SU-DHL-6 (cell line): Measurements from ENCODE around the gene LAMA3.

ENCODE experiments used
- CTCF ChIP-seq: fragments of 200-600 bp; sonication (generic); IDR thresholded peaks from one replicate; pipeline ENCODE4 v1.5.1; 2017; ENCODE audit warnings: antibody characterized with exemption, mild to moderate bottlenecking, low read length, moderate library complexity; ENCODE audit not compliant: insufficient read depth, poor library complexity, severe bottlenecking
- EZH2phosphoT487 ChIP-seq: fragments of 200-600 bp; sonication (generic), shearing (Covaris generic); conservative IDR thresholded peaks from 2 replicates; pipeline ENCODE4 v1.6.1; 2018; ENCODE audit warnings: mild to moderate bottlenecking, antibody characterized with exemption, low read length, moderate library complexity, mixed read lengths

- TF ChIP-seq CTCF: no peak
- TF ChIP-seq EZH2phosphoT487: no peak
Observed at GRCh38 chr18:23752796-23753195, 63.5 kb downstream of the LAMA3 start.
